HepG2 (cell line): ENCODE results near the gene CDHR3. TPM values are rescaled to one million over a fixed set of nuclear protein-coding genes. Genes with fewer than 3 reads are reported as not detected.
A peak's percentile ranks its signal among the peaks of the same experiment; 100 is the strongest.

Experiments used
- CEBPG ChIP-seq: IDR thresholded peaks from 2 replicates; pipeline ENCODE4 v1.6.1; 2016
- HNF1A ChIP-seq, 2 experiments: sonication (generic) in 1 of 2; formaldehyde crosslinking in 1 of 2; IDR thresholded peaks; 2 replicates each; pipeline versions ENCODE4 v1.4.0 to v1.6.1; 2016 to 2020; ENCODE audit warnings: borderline replicate concordance in 1 of 2, low read depth in 1 of 2, mild to moderate bottlenecking in 1 of 2, missing genetic modification reagents in 1 of 2
- HNRNPLL ChIP-seq: fragments of 200-400 bp; formaldehyde crosslinking; IDR thresholded peaks from 2 replicates; pipeline ENCODE4 v1.6.1; 2017; ENCODE audit warnings: mild to moderate bottlenecking, low read depth, low read length; ENCODE audit not compliant: poor library complexity, severe bottlenecking
- MTF2 ChIP-seq: sonication (generic); formaldehyde crosslinking; IDR thresholded peaks from 2 replicates; pipeline ENCODE4 v1.5.0; 2020; ENCODE audit warnings: missing genetic modification reagents, borderline replicate concordance
- RARA ChIP-seq: IDR thresholded peaks from 2 replicates; pipeline ENCODE4 v1.6.1; 2016; ENCODE audit warnings: missing genetic modification reagents, missing compliant biosample characterization
- SNRNP70 ChIP-seq: fragments of 200-400 bp; formaldehyde crosslinking; IDR thresholded peaks from 2 replicates; pipeline ENCODE4 v1.6.1; 2017; ENCODE audit warnings: mild to moderate bottlenecking, low read depth, low read length, moderate library complexity
- ZNF251 ChIP-seq: sonication (generic); formaldehyde crosslinking; IDR thresholded peaks from 2 replicates; pipeline ENCODE4 v1.9.0; 2021; ENCODE audit warnings: mild to moderate bottlenecking, missing genetic modification reagents
- ZNF549 ChIP-seq: sonication (generic); formaldehyde crosslinking; IDR thresholded peaks from 2 replicates; pipeline ENCODE4 v1.5.0; 2020; ENCODE audit warnings: missing genetic modification reagents
- ZNF574 ChIP-seq: sonication (generic); formaldehyde crosslinking; IDR thresholded peaks from 2 replicates; pipeline ENCODE4 v1.4.0; 2020; ENCODE audit warnings: missing genetic modification reagents
- polyA plus RNA-seq, 8 experiments: library from polyadenylated mRNA; depleted of rRNA in 3 of 8; stranded (reverse) in 7 of 8; unstranded in 1 of 8; fragments of >200 nt; fragmentation: Illumina TruSeq in 4 of 8; extraction: Trizol in 4 of 8; gene quantifications; 2 replicates each; pipeline versions ENCODE4 v1.2.1 to v1.2.3, GENCODE V29; 2011 to 2016; ENCODE audit warnings: low read depth in 4 of 8, missing spikeins in 1 of 8, mixed read lengths in 1 of 8; ENCODE audit not compliant: insufficient read depth in 1 of 8
- total RNA-seq, 5 experiments: library from RNA; depleted of rRNA; stranded (reverse); fragments of >200 nt; fragmentation: Illumina TruSeq; extraction: Trizol; gene quantifications; 2 replicates each; pipeline ENCODE4 v1.2.3, GENCODE V29; 2016; ENCODE audit warnings: low read depth in 1 of 5
- TF ChIP-seq, protein P1 (sequence below): sonication (generic); formaldehyde crosslinking; conservative IDR thresholded peaks from 2 replicates; pipeline ENCODE4 v1.4.0; 2020; ENCODE audit warnings: missing genetic modification reagents
- TF ChIP-seq, protein P2 (sequence below): sonication (generic); formaldehyde crosslinking; IDR thresholded peaks from 2 replicates; pipeline ENCODE4 v1.5.0; 2020; ENCODE audit warnings: missing genetic modification reagents
- TF ChIP-seq, protein P3 (sequence below): sonication (generic); formaldehyde crosslinking; IDR thresholded peaks from 2 replicates; pipeline ENCODE4 v1.4.0; 2020; ENCODE audit warnings: mild to moderate bottlenecking, missing genetic modification reagents, borderline replicate concordance

The CDHR3 gene
- total and polyA plus RNA-seq, 2 of the 13 experiments (the other 11 are each of a cell fraction or from before 2014, with no cell fraction given) = 6.5 to 11.8 TPM

DNA sequence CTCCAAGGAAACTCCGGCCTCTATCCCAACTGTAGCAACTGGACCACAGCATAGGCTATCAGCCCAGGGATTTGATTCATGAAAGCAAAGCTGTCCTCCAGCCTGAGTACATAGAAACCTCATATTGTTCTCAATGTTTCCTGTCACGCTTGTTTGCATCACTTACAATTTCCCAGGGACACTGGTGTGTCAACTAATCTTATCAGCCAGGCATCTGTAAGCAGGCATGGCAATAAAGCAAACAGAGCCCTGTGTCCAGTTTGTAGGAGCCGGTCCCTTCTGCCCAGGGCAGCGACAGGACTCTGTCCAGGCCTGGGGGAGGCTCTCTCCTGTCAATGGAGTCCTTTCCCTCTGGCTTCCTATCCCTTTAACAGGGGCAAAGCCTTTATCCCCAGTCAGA, 23.0 kb upstream of the CDHR3 start (continued):
- TF ChIP-seq, protein P1, sequence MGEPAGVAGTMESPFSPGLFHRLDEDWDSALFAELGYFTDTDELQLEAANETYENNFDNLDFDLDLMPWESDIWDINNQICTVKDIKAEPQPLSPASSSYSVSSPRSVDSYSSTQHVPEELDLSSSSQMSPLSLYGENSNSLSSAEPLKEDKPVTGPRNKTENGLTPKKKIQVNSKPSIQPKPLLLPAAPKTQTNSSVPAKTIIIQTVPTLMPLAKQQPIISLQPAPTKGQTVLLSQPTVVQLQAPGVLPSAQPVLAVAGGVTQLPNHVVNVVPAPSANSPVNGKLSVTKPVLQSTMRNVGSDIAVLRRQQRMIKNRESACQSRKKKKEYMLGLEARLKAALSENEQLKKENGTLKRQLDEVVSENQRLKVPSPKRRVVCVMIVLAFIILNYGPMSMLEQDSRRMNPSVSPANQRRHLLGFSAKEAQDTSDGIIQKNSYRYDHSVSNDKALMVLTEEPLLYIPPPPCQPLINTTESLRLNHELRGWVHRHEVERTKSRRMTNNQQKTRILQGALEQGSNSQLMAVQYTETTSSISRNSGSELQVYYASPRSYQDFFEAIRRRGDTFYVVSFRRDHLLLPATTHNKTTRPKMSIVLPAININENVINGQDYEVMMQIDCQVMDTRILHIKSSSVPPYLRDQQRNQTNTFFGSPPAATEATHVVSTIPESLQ = no peak
- TF ChIP-seq, protein P2, sequence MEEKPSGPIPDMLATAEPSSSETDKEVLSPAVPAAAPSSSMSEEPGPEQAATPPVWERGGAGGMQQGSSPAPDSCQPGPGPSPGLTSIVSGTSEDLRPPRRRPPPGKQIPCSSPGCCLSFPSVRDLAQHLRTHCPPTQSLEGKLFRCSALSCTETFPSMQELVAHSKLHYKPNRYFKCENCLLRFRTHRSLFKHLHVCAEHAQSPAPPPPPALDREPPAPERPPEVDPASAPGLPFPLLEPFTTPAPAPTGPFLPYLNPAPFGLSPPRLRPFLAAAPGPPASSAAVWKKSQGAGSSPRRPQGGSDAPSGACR (CRISPR knock-in tag) = no peak
- TF ChIP-seq, protein P3, sequence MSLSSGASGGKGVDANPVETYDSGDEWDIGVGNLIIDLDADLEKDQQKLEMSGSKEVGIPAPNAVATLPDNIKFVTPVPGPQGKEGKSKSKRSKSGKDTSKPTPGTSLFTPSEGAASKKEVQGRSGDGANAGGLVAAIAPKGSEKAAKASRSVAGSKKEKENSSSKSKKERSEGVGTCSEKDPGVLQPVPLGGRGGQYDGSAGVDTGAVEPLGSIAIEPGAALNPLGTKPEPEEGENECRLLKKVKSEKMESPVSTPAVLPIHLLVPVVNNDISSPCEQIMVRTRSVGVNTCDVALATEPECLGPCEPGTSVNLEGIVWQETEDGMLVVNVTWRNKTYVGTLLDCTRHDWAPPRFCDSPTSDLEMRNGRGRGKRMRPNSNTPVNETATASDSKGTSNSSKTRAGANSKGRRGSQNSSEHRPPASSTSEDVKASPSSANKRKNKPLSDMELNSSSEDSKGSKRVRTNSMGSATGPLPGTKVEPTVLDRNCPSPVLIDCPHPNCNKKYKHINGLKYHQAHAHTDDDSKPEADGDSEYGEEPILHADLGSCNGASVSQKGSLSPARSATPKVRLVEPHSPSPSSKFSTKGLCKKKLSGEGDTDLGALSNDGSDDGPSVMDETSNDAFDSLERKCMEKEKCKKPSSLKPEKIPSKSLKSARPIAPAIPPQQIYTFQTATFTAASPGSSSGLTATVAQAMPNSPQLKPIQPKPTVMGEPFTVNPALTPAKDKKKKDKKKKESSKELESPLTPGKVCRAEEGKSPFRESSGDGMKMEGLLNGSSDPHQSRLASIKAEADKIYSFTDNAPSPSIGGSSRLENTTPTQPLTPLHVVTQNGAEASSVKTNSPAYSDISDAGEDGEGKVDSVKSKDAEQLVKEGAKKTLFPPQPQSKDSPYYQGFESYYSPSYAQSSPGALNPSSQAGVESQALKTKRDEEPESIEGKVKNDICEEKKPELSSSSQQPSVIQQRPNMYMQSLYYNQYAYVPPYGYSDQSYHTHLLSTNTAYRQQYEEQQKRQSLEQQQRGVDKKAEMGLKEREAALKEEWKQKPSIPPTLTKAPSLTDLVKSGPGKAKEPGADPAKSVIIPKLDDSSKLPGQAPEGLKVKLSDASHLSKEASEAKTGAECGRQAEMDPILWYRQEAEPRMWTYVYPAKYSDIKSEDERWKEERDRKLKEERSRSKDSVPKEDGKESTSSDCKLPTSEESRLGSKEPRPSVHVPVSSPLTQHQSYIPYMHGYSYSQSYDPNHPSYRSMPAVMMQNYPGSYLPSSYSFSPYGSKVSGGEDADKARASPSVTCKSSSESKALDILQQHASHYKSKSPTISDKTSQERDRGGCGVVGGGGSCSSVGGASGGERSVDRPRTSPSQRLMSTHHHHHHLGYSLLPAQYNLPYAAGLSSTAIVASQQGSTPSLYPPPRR (CRISPR knock-in tag) = peak; percentile 15; the same call in 1 of the 2 replicates
- TF ChIP-seq MTF2 (no peak), SNRNP70 (no peak), CEBPG (CRISPR knock-in tag) (peak; percentile 61), HNRNPLL (no peak), ZNF574 (CRISPR knock-in tag) (no peak), RARA (CRISPR knock-in tag) (peak; percentile 55), ZNF251 (no peak), ZNF549 (no peak), HNF1A (IDR thresholded peaks at IDR 0.05; ENCODE audit: low read depth) (no peak), HNF1A (CRISPR knock-in tag; IDR thresholded peaks at IDR 0.05; ENCODE audit: borderline replicate concordance) (no peak)
